Measurements from ENCODE around the gene ASIC2.

The ASIC2 gene

GRCh38 chr17:33151565-33151964 is 141.5 kb downstream of the ASIC2 start:
- Histone ChIP-seq H3K27ac (replicated peaks) (no peak overlapping the region), H3K27me3 (ENCODE audit: insufficient read depth, poor library complexity, severe bottlenecking) (peaks cover 3% of the 10 kb centered on the region), H3K4me3 (replicated peaks; ENCODE audit: insufficient read depth, low read length) (no peak overlapping the region)
- TF ChIP-seq CTCF (IDR thresholded peaks at IDR 0.05; ENCODE audit: insufficient read depth, low read length), result no peak
- TF ChIP-seq POLR2AphosphoS5 (IDR thresholded peaks at IDR 0.05; ENCODE audit: low read depth), result no peak
- TF ChIP-seq, protein P1, sequence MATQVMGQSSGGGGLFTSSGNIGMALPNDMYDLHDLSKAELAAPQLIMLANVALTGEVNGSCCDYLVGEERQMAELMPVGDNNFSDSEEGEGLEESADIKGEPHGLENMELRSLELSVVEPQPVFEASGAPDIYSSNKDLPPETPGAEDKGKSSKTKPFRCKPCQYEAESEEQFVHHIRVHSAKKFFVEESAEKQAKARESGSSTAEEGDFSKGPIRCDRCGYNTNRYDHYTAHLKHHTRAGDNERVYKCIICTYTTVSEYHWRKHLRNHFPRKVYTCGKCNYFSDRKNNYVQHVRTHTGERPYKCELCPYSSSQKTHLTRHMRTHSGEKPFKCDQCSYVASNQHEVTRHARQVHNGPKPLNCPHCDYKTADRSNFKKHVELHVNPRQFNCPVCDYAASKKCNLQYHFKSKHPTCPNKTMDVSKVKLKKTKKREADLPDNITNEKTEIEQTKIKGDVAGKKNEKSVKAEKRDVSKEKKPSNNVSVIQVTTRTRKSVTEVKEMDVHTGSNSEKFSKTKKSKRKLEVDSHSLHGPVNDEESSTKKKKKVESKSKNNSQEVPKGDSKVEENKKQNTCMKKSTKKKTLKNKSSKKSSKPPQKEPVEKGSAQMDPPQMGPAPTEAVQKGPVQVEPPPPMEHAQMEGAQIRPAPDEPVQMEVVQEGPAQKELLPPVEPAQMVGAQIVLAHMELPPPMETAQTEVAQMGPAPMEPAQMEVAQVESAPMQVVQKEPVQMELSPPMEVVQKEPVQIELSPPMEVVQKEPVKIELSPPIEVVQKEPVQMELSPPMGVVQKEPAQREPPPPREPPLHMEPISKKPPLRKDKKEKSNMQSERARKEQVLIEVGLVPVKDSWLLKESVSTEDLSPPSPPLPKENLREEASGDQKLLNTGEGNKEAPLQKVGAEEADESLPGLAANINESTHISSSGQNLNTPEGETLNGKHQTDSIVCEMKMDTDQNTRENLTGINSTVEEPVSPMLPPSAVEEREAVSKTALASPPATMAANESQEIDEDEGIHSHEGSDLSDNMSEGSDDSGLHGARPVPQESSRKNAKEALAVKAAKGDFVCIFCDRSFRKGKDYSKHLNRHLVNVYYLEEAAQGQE (IDR thresholded peaks at IDR 0.05; ENCODE audit: insufficient replicate concordance, low read depth), result no peak
- no peak for TF ChIP-seq GABPA (IDR thresholded peaks at IDR 0.05; ENCODE audit: low read depth)
- TF ChIP-seq SPI1 (IDR thresholded peaks at IDR 0.05; ENCODE audit: borderline replicate concordance, low read depth), result no peak
- DNase-seq (ENCODE audit: low read depth in 1 of 2, low spot score in 1 of 2), result no peak

- H3K27ac ChIP-seq (replicated peaks), result no peak overlapping the region
- H3K4me3 ChIP-seq (replicated peaks; ENCODE audit: insufficient read depth, low read length), result no peak overlapping the region
- DNase-seq (ENCODE audit: low read depth in 1 of 2, low spot score in 1 of 2), result no peak
- H3K27me3 ChIP-seq (ENCODE audit: insufficient read depth, poor library complexity, severe bottlenecking), result peaks cover 3% of the 10 kb centered on the region
- TF ChIP-seq SPI1 (IDR thresholded peaks at IDR 0.05; ENCODE audit: borderline replicate concordance, low read depth), result no peak
- no peak for TF ChIP-seq GABPA (IDR thresholded peaks at IDR 0.05; ENCODE audit: low read depth)
- no peak for TF ChIP-seq POLR2AphosphoS5 (IDR thresholded peaks at IDR 0.05; ENCODE audit: low read depth)
- TF ChIP-seq CTCF (IDR thresholded peaks at IDR 0.05; ENCODE audit: insufficient read depth, low read length), result no peak
- TF ChIP-seq, protein P1 (IDR thresholded peaks at IDR 0.05; ENCODE audit: insufficient replicate concordance, low read depth), result no peak
Measured at GRCh38 chr17:33145941-33146340, 147.2 kb downstream of the ASIC2 start.

GRCh38 chr17:33144837-33145236 is 148.3 kb downstream of the ASIC2 start:
- no peak overlapping the region for H3K4me3 ChIP-seq (replicated peaks; ENCODE audit: insufficient read depth, low read length)
- H3K27me3 ChIP-seq (ENCODE audit: insufficient read depth, poor library complexity, severe bottlenecking), result peaks cover 2% of the 10 kb centered on the region
- no peak overlapping the region for H3K27ac ChIP-seq (replicated peaks)
- TF ChIP-seq POLR2AphosphoS5 (IDR thresholded peaks at IDR 0.05; ENCODE audit: low read depth) (no peak), GABPA (IDR thresholded peaks at IDR 0.05; ENCODE audit: low read depth) (no peak), SPI1 (IDR thresholded peaks at IDR 0.05; ENCODE audit: borderline replicate concordance, low read depth) (no peak), CTCF (IDR thresholded peaks at IDR 0.05; ENCODE audit: insufficient read depth, low read length) (no peak)
- TF ChIP-seq, protein P1 (IDR thresholded peaks at IDR 0.05; ENCODE audit: insufficient replicate concordance, low read depth), result no peak
- DNase-seq (ENCODE audit: low read depth in 1 of 2, low spot score in 1 of 2), result no peak

All from HL-60 (cell line).